ENCODE results near the gene EEPD1.

EEPD1 gene

GRCh38 chr7:36312915-36313334 is 159.9 kb downstream of the EEPD1 start:
- no CpG with 5 or more reads among the region's 18 CpGs for WGBS (ENCODE audit: extremely low coverage, insufficient coverage, insufficient read length)

GRCh38 chr7:36313607-36314006 is 160.6 kb downstream of the EEPD1 start:
- no peak for DNase-seq
- no peak overlapping the region for H3K9ac ChIP-seq (ENCODE audit: low read length)
- no CpG with 5 or more reads among the region's 6 CpGs for WGBS (ENCODE audit: extremely low coverage, insufficient coverage, insufficient read length)

More at GRCh38 chr7:36312915-36313334, 159.9 kb downstream of the EEPD1 start:
- H3K27me3 ChIP-seq (ENCODE audit: insufficient read depth, low read length) = no peaks in the 10 kb centered on the region
- no peak overlapping the region for H2AK5ac ChIP-seq (ENCODE audit: low read length)
- no peaks in the 10 kb centered on the region for H3K36me3 ChIP-seq (ENCODE audit: control insufficient read depth in 1 of 2, insufficient read depth in 2 of 2, low read length in 2 of 2)
- H3K4me2 ChIP-seq (ENCODE audit: low read length) = no peak overlapping the region
- DNase-seq = no peak
- no peak overlapping the region for H3K14ac ChIP-seq (ENCODE audit: low read length)
- no peak overlapping the region for H4K91ac ChIP-seq (ENCODE audit: low read depth, low read length)
- no peak overlapping the region for H3K4ac ChIP-seq (ENCODE audit: low read depth, low read length)
- no peak overlapping the region for H3K4me3 ChIP-seq (ENCODE audit: low read depth, low read length)
- peaks cover 2% of the 10 kb centered on the region for H3K79me2 ChIP-seq (ENCODE audit: control insufficient read depth, insufficient read depth, low read length, poor library complexity)
- no peak overlapping the region for H3K18ac ChIP-seq (ENCODE audit: low read length)
- H2AFZ ChIP-seq (ENCODE audit: insufficient read depth, low read length, poor library complexity) = no peak overlapping the region
- H4K8ac ChIP-seq (ENCODE audit: low read depth, low read length) = no peak overlapping the region
- no peak overlapping the region for H3K23ac ChIP-seq (ENCODE audit: low read length)
- H3K9ac ChIP-seq (ENCODE audit: low read length) = no peak overlapping the region
- H3K79me1 ChIP-seq (ENCODE audit: low read length) = no peaks in the 10 kb centered on the region
- no peak overlapping the region for H2BK5ac ChIP-seq (ENCODE audit: low read depth, low read length, poor library complexity)
- H3K4me1 ChIP-seq (ENCODE audit: control insufficient read depth in 1 of 2, insufficient read depth in 2 of 2, low read length in 2 of 2) = peaks cover 2 to 8% of the 10 kb centered on the region in 2 experiments
- no peak overlapping the region for H2BK120ac ChIP-seq (ENCODE audit: insufficient read depth, low read length, poor library complexity)
- no peak overlapping the region for H2BK12ac ChIP-seq (ENCODE audit: low read length)
- H3K9me3 ChIP-seq (ENCODE audit: insufficient read depth, low read depth, low read length) = no peaks in the 10 kb centered on the region
- no peak overlapping the region for H4K12ac ChIP-seq (ENCODE audit: low read depth, low read length)
- H3K27ac ChIP-seq (ENCODE audit: low read depth, low read length) = no peak overlapping the region

GRCh38 chr7:36314491-36314890 is 161.4 kb downstream of the EEPD1 start:
- no peak overlapping the region for H3K18ac ChIP-seq (ENCODE audit: low read length)
- H3K9ac ChIP-seq (ENCODE audit: low read length) = no peak overlapping the region
- H4K12ac ChIP-seq (ENCODE audit: low read depth, low read length) = no peak overlapping the region
- H3K36me3 ChIP-seq (ENCODE audit: control insufficient read depth in 1 of 2, insufficient read depth in 2 of 2, low read length in 2 of 2) = no peaks in the 10 kb centered on the region
- H3K27me3 ChIP-seq (ENCODE audit: insufficient read depth, low read length) = no peaks in the 10 kb centered on the region
- H3K79me2 ChIP-seq (ENCODE audit: control insufficient read depth, insufficient read depth, low read length, poor library complexity) = peaks cover 2% of the 10 kb centered on the region
- no peak overlapping the region for H4K8ac ChIP-seq (ENCODE audit: low read depth, low read length)
- no peaks in the 10 kb centered on the region for H3K79me1 ChIP-seq (ENCODE audit: low read length)
- H2AFZ ChIP-seq (ENCODE audit: insufficient read depth, low read length, poor library complexity) = no peak overlapping the region
- no peak overlapping the region for H2BK5ac ChIP-seq (ENCODE audit: low read depth, low read length, poor library complexity)
- no peak overlapping the region for H3K23ac ChIP-seq (ENCODE audit: low read length)
- no peak overlapping the region for H2BK120ac ChIP-seq (ENCODE audit: insufficient read depth, low read length, poor library complexity)
- H3K9me3 ChIP-seq (ENCODE audit: insufficient read depth, low read depth, low read length) = no peaks in the 10 kb centered on the region
- H2AK5ac ChIP-seq (ENCODE audit: low read length) = no peak overlapping the region
- no peak overlapping the region for H2BK12ac ChIP-seq (ENCODE audit: low read length)
- H3K4me2 ChIP-seq (ENCODE audit: low read length) = no peak overlapping the region
- no peak for DNase-seq
- no peak overlapping the region for H3K4ac ChIP-seq (ENCODE audit: low read depth, low read length)
- H3K14ac ChIP-seq (ENCODE audit: low read length) = no peak overlapping the region
- H3K4me3 ChIP-seq (ENCODE audit: low read depth, low read length) = no peak overlapping the region
- WGBS (ENCODE audit: extremely low coverage, insufficient coverage, insufficient read length) = no CpG with 5 or more reads among the region's 2 CpGs
- no peak overlapping the region for H4K91ac ChIP-seq (ENCODE audit: low read depth, low read length)
- H3K4me1 ChIP-seq (ENCODE audit: control insufficient read depth in 1 of 2, insufficient read depth in 2 of 2, low read length in 2 of 2) = peaks cover 0 to 3% of the 10 kb centered on the region in 2 experiments
- H3K27ac ChIP-seq (ENCODE audit: low read depth, low read length) = no peak overlapping the region

More at GRCh38 chr7:36313607-36314006, 160.6 kb downstream of the EEPD1 start:
- Histone ChIP-seq H3K4ac (ENCODE audit: low read depth, low read length) (no peak overlapping the region), H2AK5ac (ENCODE audit: low read length) (no peak overlapping the region), H3K4me1 (ENCODE audit: control insufficient read depth in 1 of 2, insufficient read depth in 2 of 2, low read length in 2 of 2) (peaks cover 2 to 8% of the 10 kb centered on the region in 2 experiments), H4K8ac (ENCODE audit: low read depth, low read length) (no peak overlapping the region), H3K79me1 (ENCODE audit: low read length) (no peaks in the 10 kb centered on the region), H3K9me3 (ENCODE audit: insufficient read depth, low read depth, low read length) (no peaks in the 10 kb centered on the region), H3K4me2 (ENCODE audit: low read length) (no peak overlapping the region), H2BK5ac (ENCODE audit: low read depth, low read length, poor library complexity) (no peak overlapping the region), H2AFZ (ENCODE audit: insufficient read depth, low read length, poor library complexity) (no peak overlapping the region), H3K23ac (ENCODE audit: low read length) (no peak overlapping the region), H3K27me3 (ENCODE audit: insufficient read depth, low read length) (no peaks in the 10 kb centered on the region), H3K79me2 (ENCODE audit: control insufficient read depth, insufficient read depth, low read length, poor library complexity) (peaks cover 2% of the 10 kb centered on the region), H3K36me3 (ENCODE audit: control insufficient read depth in 1 of 2, insufficient read depth in 2 of 2, low read length in 2 of 2) (no peaks in the 10 kb centered on the region), H2BK120ac (ENCODE audit: insufficient read depth, low read length, poor library complexity) (no peak overlapping the region), H2BK12ac (ENCODE audit: low read length) (no peak overlapping the region), H3K4me3 (ENCODE audit: low read depth, low read length) (no peak overlapping the region), H4K12ac (ENCODE audit: low read depth, low read length) (no peak overlapping the region), H3K14ac (ENCODE audit: low read length) (no peak overlapping the region), H4K91ac (ENCODE audit: low read depth, low read length) (no peak overlapping the region), H3K18ac (ENCODE audit: low read length) (no peak overlapping the region), H3K27ac (ENCODE audit: low read depth, low read length) (no peak overlapping the region)

DNA sequence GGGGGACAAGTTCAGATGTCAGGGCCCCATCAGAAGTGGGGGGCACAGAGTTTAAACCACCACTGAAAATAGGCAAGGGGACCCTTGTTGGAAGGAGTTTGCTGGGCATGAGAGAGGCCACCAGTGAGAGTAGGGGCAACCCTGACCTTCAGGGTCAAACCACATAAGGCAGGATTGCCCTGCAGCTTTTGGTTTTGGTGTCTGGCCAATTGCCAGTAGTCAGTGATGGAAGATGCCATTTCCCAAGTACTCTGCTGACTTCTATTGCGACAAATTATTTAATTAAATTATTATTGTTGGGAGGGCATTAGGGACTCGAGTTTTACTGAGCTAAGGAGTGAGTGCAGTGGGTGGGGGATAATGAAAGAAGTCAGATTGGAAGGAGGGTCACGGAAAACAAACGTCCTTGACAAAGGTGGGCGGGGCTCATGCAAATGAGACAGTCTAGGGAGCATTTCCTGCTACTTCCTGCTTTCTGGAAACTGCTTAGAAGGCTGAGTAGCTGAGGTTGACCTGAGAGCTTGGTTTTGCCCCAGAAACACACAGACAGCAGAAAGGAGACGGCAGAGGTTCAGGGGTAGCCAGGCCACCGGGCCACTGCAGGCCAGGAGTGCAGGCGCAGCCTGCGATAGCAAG is 162.4 kb downstream of the EEPD1 start:
- H2AFZ ChIP-seq (ENCODE audit: insufficient read depth, low read length, poor library complexity) = no peak overlapping the region
- H3K27ac ChIP-seq (ENCODE audit: low read depth, low read length) = no peak overlapping the region
- H3K4ac ChIP-seq (ENCODE audit: low read depth, low read length) = no peak overlapping the region
- H3K14ac ChIP-seq (ENCODE audit: low read length) = no peak overlapping the region
- H3K79me2 ChIP-seq (ENCODE audit: control insufficient read depth, insufficient read depth, low read length, poor library complexity) = peaks cover 2% of the 10 kb centered on the region
- no peak for DNase-seq
- H3K9me3 ChIP-seq (ENCODE audit: insufficient read depth, low read depth, low read length) = no peaks in the 10 kb centered on the region
- H2BK12ac ChIP-seq (ENCODE audit: low read length) = no peak overlapping the region
- no peaks in the 10 kb centered on the region for H3K27me3 ChIP-seq (ENCODE audit: insufficient read depth, low read length)
- H4K12ac ChIP-seq (ENCODE audit: low read depth, low read length) = no peak overlapping the region
- no peak overlapping the region for H2AK5ac ChIP-seq (ENCODE audit: low read length)
- no peak overlapping the region for H4K8ac ChIP-seq (ENCODE audit: low read depth, low read length)
- no peaks in the 10 kb centered on the region for H3K4me1 ChIP-seq (ENCODE audit: control insufficient read depth in 1 of 2, insufficient read depth in 2 of 2, low read length in 2 of 2)
- no peak overlapping the region for H2BK120ac ChIP-seq (ENCODE audit: insufficient read depth, low read length, poor library complexity)
- no peak overlapping the region for H3K4me2 ChIP-seq (ENCODE audit: low read length)
- H4K91ac ChIP-seq (ENCODE audit: low read depth, low read length) = no peak overlapping the region
- H3K23ac ChIP-seq (ENCODE audit: low read length) = no peak overlapping the region
- WGBS (ENCODE audit: extremely low coverage, insufficient coverage, insufficient read length) = no CpG with 5 or more reads among the region's 9 CpGs
- no peak overlapping the region for H2BK5ac ChIP-seq (ENCODE audit: low read depth, low read length, poor library complexity)
- H3K36me3 ChIP-seq (ENCODE audit: control insufficient read depth in 1 of 2, insufficient read depth in 2 of 2, low read length in 2 of 2) = no peaks in the 10 kb centered on the region
- no peak overlapping the region for H3K9ac ChIP-seq (ENCODE audit: low read length)
- H3K18ac ChIP-seq (ENCODE audit: low read length) = no peak overlapping the region
- no peaks in the 10 kb centered on the region for H3K79me1 ChIP-seq (ENCODE audit: low read length)
- no peak overlapping the region for H3K4me3 ChIP-seq (ENCODE audit: low read depth, low read length)

All from trophoblast cell (in vitro differentiated cells and primary cell).